ENCODE results near the gene SP7.
"Not testable (repeated sequence)": the region's sequence is repeated elsewhere in the genome, so short reads cannot be mapped to it uniquely, and the experiment has no call there.

Gene SP7

GRCh38 chr12:53324113-53324778, 11.9 kb downstream of the SP7 start:
- DNase-seq: peak in 8 of 51 donors; percentile 12 to 50 (median 34)

GRCh38 chr12:53320352-53321195, 15.6 kb downstream of the SP7 start:
- DNase-seq: no peak

DNA sequence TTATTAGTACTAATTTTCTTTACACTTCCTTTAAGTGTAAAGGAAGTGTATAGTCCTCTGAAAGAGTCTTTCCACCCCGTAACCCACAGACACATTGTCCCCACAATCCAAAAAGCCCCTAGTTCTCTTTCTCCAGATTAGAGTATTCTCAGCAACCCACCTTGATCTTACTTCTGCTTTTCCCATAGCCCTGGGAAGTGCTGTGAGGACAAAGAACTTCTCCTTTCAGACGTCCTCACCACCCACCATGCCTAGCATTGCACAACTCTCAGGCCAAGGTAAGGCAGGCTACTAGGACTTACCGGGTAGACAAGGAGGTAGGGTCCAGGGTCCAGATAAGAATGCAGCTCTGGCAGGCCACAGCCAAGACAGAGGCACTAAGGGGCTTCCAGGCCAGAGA, 22.2 kb downstream of the SP7 start:
- DNase-seq: no peak

- no peak for DNase-seq
These were observed 27.9 kb downstream of the SP7 start for GRCh38 chr12:53308276-53308675.

GRCh38 chr12:53306826-53307225, 29.3 kb downstream of the SP7 start:
- no peak for DNase-seq

DNA sequence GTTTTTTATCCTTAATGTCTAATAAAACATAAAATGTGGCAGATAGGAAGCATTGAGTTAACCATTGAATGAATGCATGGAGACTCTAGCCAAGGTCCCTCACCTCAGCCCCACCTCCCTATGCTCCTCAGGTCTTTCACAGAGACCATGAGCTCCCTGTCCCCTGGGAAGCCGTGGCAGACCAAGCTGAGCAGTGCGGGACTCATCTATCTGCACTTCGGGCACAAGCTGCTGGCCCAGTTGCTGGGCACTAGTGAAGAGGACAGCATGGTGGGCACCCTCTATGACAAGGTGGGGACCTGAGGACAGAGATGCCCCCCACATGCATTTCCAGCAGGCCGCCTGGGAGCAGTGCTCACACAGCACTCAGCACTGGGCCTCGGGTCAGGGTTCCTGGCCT, 33.3 kb downstream of the SP7 start:
- no peak for DNase-seq

- DNase-seq: peak in 2 of 51 donors; percentile 30 to 43
These were observed 36.0 kb downstream of the SP7 start for GRCh38 chr12:53300187-53300586.

DNA sequence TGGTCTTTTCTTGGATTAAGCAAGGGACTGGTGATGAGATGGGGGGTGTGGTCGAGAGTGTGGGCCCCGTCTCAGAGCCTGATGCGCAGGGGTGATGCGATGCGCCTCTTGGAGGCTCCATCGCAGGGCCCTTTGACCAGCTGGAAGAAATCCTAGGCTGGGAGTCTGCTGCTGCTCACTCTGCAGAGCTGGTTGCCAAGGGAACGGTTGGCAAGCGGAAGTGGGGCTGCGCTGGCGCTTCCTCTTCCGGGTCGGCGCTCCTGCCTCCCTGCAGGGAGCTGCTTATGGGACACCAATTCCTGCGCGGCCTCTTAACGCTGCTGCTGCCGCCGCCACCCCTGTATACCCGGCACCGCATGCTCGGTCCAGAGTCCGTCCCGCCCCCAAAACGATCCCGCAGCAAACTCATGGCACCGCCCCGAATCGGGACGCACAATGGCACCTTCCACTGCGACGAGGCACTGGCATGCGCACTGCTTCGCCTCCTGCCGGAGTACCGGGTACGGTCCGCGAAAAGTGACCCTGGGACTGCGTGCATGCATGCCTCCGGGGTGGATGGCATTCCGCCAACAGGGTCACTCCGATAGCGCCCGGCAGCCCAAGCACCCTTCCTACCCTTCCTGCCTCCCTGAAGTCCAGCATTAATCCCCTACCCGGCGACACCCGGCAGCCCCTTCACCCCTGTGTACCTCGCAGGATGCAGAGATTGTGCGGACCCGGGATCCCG, 36.5 kb downstream of the SP7 start, which contains the start of gene MYG1:
Gene MYG1 (plus strand): TSS at position 242 of the 727 bp plus-strand sequence. CDS start 43 bp downstream, at position 285.
- peak; percentile 28 to 94 (median 83) for DNase-seq

DNA sequence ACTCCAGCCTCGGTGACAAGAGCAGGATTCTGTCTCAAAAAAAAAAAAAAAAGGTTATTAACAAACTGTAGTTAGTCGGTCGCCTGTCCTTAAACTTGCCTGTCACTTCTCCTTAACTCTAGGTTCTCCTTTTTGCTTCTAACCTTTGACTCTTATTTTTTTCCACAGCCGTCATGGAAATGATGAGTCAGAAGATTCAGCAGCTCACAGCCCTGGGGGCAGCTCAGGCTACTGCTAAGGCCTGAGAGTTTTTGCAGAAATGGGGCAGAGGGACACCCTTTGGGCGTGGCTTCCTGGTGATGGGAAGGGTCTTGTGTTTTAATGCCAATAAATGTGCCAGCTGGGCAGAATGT, 37.1 kb downstream of the SP7 start:
- no peak for DNase-seq

DNA sequence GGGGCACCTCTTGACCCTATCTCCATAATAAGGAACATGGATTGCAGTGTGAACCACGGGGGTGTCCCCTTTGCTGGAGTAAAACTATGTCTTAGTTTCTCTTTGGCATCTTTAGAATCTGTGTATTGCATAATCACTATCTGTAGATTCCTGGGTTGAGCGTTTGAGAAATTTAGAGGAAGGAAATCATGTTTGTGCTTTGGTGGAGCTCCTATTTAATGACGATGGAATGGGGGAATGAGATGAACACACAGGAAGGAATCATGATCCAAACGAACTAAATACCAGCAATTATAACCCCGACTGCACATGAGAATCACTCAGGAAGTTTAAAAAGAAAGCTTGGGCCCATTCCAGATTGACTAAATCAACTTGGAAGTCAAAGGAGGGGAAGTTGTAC, 38.0 kb downstream of the SP7 start:
- no peak for DNase-seq

GRCh38 chr12:53297106-53297505, 39.0 kb downstream of the SP7 start:
- not testable (repeated sequence) for DNase-seq

DNA sequence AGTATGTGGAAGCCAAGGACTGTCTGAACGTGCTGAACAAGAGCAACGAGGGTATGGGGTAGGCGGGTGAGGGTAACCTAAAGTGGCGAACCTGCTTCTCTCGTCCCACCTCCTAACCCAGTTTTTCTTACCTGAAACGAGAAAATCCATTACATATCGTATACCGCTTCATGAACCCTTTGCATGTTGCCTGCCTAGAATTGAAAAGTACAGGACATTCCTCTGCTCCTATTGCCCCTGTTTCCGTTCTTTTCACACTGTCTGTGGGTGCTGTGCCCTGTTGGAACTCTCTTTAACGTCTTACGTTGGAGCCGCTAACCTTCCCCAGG, 40.3 kb downstream of the SP7 start:
- no peak for DNase-seq

- peak in 49 of 51 donors; percentile 32 to 92 (median 80) for DNase-seq
These were observed 40.9 kb downstream of the SP7 start, which contains the start of gene PFDN5 for GRCh38 chr12:53295070-53295890. Gene PFDN5, plus strand, starts transcription at chr12:53295542. Its CDS starts 26 bp downstream, at chr12:53295568.

- no peak for DNase-seq
These were observed 43.7 kb downstream of the SP7 start for GRCh38 chr12:53292426-53292825.

DNA sequence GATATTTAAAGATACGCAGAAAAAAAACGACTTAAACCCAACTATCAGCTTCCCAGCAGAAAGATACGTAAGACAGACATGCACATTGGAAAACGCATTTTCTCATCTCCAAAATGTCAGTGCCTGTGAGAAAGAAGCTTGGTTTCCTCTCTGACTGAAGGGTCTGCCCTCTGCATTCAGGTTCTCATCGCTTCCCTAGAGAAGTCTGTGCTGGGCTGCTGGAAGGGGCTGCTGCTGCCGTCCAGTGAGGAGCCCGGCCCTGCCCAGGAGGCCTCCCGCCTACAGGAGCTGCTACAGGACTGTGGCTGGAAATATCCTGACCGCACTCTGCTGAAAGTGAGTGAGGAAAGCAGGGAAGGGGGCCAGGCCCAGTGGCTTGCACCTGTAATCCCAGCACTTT, 45.5 kb downstream of the SP7 start:
- no peak for DNase-seq

- no peak for DNase-seq
These were observed 46.3 kb downstream of the SP7 start for GRCh38 chr12:53289891-53290290.

- no peak for DNase-seq
These were observed 47.8 kb downstream of the SP7 start for GRCh38 chr12:53288322-53288721.

- DNase-seq: peak in 31 of 51 donors; percentile 1 to 69 (median 29)
These were observed 48.4 kb downstream of the SP7 start for GRCh38 chr12:53287741-53288216.

DNA sequence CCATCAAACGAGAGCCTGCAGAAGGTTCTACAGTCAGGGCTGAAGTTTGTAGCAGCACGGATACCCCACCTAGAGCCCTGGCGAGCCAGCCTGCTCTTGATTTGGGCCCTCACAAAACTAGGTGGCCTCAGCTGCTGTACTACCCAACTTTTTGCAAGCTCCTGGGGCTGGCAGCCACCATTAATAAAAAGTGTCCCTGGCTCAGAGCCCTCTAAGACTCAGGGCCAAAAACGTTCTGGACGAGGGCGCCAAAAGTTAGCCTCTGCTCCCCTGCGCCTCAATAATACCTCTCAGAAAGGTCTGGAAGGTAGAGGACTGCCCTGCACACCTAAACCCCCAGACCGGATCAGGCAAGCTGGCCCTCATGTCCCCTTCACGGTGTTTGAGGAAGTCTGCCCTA, 49.7 kb downstream of the SP7 start:
- DNase-seq: no peak

DNA sequence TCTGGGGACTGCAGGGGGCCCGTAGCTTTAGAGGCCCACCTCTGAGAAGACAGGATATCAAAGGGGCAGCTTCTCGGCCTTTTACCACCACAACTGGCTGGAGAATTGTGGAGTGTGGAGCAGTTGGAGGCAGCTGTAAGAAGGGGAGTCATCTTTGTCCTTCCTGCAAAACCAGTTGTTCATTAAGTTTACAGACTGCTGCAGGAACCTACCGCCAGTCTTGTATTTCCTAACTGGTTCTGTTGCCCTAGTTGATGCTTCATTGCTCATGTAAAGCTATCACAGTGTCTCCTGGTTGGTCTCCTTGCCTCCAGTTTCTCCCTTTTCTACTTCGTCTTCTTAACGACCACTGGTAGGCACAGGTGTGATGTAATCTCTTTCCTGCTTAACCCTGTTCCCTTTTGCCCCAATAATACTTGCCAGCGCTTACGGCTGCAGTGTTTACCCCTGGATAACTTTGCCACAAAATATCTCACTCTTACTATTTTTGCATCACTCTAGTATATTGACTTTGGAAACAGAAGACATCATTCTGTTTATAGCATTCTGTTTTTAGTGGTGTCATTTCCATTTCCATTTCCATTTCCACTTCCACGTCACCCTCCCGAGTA, 56.2 kb downstream of the SP7 start:
- DNase-seq: no peak

Measured in hypothalamus (tissue), 51 donors.